Measurements from ENCODE around the gene ZSWIM4.
A peak's percentile ranks its signal among the peaks of the same experiment; 100 is the strongest.

GRCh38 chr19:13841086-13841961, 46.1 kb downstream of the ZSWIM4 start:
- TF ChIP-seq ZNF302 (CRISPR knock-in tag; IDR thresholded peaks at IDR 0.05) (no peak), FOSL2 (IDR thresholded peaks at IDR 0.05) (no peak), FOSL2 (CRISPR knock-in tag; IDR thresholded peaks at IDR 0.05) (no peak), CTCF (IDR thresholded peaks at IDR 0.05) (no peak), CBX2 (IDR thresholded peaks at IDR 0.05; ENCODE audit: borderline replicate concordance, low read depth) (no peak), JUN (IDR thresholded peaks at IDR 0.05) (peak; percentile 38 to 50; a peak in 2 of 5 replicates), RAD21 (conservative IDR thresholded peaks at IDR 0.05 in 1 of 2, IDR thresholded peaks at IDR 0.05 in 1 of 2) (no peak), POLR2A (IDR thresholded peaks at IDR 0.05; ENCODE audit: low read length) (no peak; the same call in none of the 2 replicates), CEBPB (IDR thresholded peaks at IDR 0.05) (no peak), EP300 (IDR thresholded peaks at IDR 0.05) (no peak), CHD4 (IDR thresholded peaks at IDR 0.05; ENCODE audit: borderline replicate concordance) (no peak), MYC (IDR thresholded peaks at IDR 0.05; ENCODE audit: borderline replicate concordance, low read length) (0 out of 2 replicates have a peak, but pooled peaks have one; percentile 47), NR3C1 (IDR thresholded peaks at IDR 0.05) (no peak), NFE2L2 (conservative IDR thresholded peaks at IDR 0.05; ENCODE audit: low read length) (no peak)

Data from A549 (cell line).